ENCODE data around the gene TEX22.
A peak's percentile ranks its signal among the peaks of the same experiment; 100 is the strongest.

Gene TEX22

DNA sequence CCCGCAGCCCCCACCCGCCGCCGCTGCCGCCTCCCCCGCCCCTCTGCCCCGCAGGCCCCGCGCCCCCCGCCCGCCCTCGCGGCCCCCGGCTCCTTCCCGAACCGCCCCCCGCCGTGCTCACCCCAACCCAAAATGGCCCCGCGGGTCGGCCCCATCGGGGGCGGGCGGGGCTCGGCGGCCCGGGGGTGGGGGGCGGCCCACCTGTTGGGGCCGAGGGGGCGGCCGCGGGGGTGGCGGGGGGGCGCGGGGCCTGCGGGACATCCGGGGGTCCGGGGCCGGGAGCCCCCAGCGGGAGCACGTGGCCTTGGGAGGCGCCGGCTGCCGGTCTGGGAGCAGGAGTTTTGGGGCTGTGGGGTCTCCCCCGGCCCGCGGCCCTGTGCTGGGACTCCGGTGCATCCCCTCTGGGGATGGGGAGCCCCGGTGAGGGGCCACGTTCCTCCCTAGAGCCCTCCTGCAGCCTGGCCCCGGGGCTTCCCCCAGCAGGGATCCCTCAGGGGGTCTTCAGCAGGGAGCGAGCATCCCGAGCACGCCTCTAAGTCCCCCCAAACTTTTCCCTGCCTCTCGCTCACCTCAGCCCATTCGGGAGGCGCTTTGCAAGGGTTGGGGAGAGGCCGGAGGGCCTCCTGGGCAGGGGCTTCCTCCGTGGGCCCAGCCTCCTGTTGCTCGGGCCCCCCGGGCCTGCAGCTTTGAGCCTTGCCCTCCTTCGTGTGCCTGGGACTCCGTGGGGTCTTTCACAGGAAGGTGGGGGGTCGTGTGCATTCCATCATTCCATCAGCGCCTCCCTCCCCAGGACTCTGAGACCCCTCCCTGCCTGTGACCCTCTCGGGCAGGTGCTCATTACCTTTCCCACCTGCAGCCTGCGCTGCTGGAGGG lies 22.0 kb downstream of the TEX22 start:
- DNase-seq (ENCODE audit: low spot score in 2 of 2) = no peak
- in situ Hi-C loops (cut with MboI; ENCODE audit: low sequenced_read_pairs) = no loop called here
- peaks cover 14% of the 10 kb centered on the region for H3K4me1 ChIP-seq
- H3K36me3 ChIP-seq (replicated peaks) = peaks cover 29% of the 10 kb centered on the region
- H3K27me3 ChIP-seq (ENCODE audit: low read depth) = no peaks in the 10 kb centered on the region
- H3K9me3 ChIP-seq = no peaks in the 10 kb centered on the region
- H3K4me3 ChIP-seq = peak overlapping the region; percentile 80

DNA sequence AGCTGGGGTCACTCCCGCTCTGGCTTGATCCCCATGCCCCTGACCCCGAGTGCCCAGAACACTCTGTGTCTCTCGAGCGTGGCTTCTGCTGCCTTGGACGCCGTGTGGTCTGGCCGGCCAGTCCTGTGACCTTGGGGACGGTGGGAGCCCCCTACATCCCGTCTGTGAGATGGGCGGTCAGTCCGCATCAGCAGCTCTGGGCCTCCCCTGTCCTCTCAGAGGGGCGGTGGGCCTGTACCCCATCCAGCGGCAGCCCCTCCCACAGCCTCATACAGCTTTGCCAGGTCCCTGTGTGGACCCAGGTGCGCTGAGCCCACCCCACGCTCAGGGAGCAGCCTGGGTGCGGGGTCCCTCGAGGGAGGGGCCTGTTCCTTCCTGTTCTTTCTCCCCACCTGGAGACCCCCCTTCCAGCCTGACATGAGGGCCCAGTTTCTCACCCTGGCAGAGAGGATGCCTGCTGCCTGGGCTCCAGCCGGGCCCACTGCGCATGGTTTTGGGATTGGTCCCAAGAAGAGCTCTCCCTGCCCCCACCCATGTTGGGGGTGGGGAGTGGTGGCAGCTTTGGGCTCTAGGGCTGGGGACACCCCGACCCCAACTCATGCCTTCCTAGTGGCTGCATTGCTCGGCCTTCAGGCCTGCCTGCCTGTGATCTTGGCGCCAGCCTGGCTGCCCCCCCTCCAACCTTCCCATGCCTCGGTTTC lies 22.8 kb downstream of the TEX22 start:
- peak overlapping the region; percentile 80 for H3K4me3 ChIP-seq
- no peak for DNase-seq (ENCODE audit: low spot score in 2 of 2)
- no peaks in the 10 kb centered on the region for H3K27me3 ChIP-seq (ENCODE audit: low read depth)
- no peaks in the 10 kb centered on the region for H3K9me3 ChIP-seq
- H3K4me1 ChIP-seq = peaks cover 11% of the 10 kb centered on the region
- H3K36me3 ChIP-seq (replicated peaks) = peaks cover 29% of the 10 kb centered on the region
- in situ Hi-C loops (cut with MboI; ENCODE audit: low sequenced_read_pairs) = no loop called here

DNA sequence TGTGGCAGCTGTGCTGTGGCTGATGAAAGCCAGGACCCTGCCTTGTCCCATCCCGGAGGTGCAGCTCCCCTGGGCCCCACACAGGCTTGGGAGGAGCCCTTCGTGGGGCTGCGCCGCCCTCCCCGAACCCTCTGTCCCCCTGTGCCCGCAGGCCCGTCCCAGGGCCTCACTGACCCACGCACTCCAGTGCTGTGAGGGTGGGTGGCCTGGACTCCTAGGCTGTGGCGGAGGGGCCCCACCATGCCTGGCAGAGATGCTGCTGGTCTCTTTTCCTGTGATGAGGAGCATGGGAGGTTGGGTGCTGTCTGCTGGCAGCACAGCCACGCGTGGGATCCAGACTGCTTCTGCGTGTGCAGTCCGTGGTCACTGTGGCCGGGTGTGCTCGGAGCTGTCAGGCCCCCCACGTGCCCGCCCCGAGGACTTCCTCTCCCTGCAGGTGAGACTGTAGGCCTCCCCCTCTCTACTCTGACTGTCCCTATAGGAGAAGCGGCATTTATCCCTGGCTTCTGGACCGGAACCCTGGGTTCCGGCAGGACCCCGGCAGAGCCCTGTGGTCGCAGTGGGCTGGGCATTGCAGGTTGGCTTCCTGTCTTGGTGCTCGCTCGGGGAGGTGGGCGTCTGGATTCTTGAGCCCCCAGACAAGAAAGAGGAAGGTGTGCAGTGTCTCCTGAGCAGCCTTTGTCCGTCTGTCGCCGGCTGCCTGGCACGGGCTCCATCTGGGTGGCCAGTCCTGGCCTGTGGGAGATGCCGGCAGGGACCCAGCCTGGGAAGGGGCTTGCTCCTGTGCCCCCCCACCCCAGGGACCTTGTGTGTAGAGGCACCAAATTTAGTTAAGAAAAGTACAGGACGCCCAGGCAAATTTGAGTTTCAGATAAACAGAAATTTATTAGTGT lies 23.6 kb downstream of the TEX22 start:
- Histone ChIP-seq H3K4me3 (peak overlapping the region; percentile 80), H3K9me3 (no peaks in the 10 kb centered on the region), H3K4me1 (peaks cover 11% of the 10 kb centered on the region), H3K27me3 (ENCODE audit: low read depth) (no peaks in the 10 kb centered on the region), H3K36me3 (replicated peaks) (peaks cover 32% of the 10 kb centered on the region)
- no peak for DNase-seq (ENCODE audit: low spot score in 2 of 2)
- in situ Hi-C loops (cut with MboI; ENCODE audit: low sequenced_read_pairs) = no loop called here

DNA sequence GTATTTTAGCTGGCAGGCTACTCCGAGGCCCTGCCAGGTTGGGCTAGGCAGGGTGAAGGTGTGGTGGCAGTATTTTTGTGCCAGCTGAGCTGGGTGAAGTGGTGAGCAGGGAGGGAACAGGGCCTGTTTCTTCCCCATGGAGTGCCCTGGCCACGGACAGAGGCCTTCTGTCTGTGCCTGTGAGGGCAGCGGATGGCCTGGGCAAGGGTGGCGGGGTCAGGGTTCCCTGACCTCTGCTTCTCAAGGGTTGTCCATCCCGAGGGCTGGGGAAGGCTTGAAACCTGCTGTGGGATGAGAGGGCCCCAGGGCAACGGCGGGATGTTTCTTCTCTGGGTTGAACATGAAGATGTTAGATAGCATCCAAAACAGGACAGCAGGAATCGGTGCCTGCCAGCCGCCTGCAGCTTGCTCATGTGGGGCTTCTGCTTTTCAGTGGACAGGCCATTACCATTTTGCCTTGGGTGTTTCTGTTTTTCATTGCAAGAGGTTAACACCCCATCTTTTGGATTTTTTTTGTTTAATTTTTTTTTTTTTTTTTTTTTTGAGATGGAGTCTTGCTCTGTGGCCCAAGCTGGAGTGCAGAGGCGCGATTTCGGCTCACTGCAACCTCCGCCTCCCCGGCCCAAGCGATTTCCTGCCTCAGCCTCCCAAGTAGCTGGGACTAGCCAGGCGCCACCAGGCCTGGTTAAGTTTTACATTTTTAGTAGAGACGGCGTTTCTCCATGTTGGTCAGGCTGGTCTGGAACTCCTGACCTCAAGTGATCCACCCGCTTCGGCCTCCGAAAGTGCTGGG lies 24.6 kb downstream of the TEX22 start:
- DNase-seq (ENCODE audit: low spot score in 2 of 2) = no peak
- no peaks in the 10 kb centered on the region for H3K9me3 ChIP-seq
- no peaks in the 10 kb centered on the region for H3K27me3 ChIP-seq (ENCODE audit: low read depth)
- H3K36me3 ChIP-seq (replicated peaks) = peaks cover 37% of the 10 kb centered on the region
- no peak overlapping the region for H3K4me3 ChIP-seq
- in situ Hi-C loops (cut with MboI; ENCODE audit: low sequenced_read_pairs) = no loop called here
- H3K4me1 ChIP-seq = peaks cover 11% of the 10 kb centered on the region

DNA sequence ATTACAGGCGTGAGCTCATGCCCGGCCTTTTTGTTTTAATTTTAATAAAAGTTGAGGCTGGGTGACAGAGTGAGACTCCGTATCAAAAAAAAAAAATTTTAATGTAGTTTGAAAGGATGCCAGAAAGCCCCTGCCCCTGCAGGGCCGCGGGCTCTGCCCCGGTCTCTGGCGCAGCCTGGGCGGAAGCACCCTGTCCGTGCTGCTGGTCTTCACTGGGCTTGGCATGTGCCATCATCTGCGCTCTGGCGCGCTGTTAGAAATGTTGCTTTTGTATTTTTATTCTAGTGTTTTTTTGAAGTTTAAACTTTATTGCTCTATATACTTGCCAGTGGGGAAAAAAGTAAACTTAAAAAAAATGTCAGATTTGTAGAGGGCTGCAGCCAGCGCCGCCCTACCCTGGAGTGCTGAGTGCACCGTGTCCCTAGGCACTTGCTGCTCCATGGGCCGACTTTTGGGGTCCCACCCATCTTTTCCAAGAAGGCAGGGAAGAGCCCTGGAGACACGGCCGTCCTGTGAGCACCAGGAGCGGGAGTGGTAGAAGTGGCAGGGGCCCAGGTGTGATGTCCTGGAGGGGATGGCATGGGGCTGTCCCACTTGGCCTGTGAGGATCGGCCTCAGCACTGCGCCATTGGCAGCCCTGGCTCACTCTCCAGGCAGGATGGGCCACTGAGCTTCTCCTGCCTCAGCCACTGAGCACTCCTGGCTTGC lies 25.3 kb downstream of the TEX22 start:
- Histone ChIP-seq H3K4me3 (no peak overlapping the region), H3K36me3 (replicated peaks) (peaks cover 35% of the 10 kb centered on the region), H3K4me1 (peaks cover 11% of the 10 kb centered on the region), H3K9me3 (no peaks in the 10 kb centered on the region), H3K27me3 (ENCODE audit: low read depth) (no peaks in the 10 kb centered on the region)
- DNase-seq (ENCODE audit: low spot score in 2 of 2) = no peak
- in situ Hi-C loops (cut with MboI; ENCODE audit: low sequenced_read_pairs) = no loop called here

DNA sequence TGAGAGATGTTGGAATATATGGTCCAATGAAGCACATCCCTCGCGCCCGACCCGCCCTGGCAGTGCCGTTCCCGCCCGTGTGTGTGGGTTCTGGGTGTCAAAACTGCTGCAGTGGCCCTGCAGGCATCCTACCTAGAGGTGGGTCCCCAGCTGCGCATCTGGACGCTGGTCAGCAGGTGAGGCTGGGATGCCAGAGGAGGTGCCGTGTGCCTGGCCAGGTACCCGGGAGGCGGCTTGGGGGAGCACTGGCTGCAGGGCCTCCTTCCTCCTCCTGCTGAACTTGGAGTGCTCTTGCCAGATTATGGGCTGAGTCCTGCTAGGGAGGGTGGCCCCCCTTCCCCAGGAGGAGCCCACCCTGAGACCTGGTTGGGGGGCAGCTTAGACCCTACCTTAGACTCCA lies 26.5 kb downstream of the TEX22 start:
- H3K4me1 ChIP-seq = peaks cover 5% of the 10 kb centered on the region; the same call in 1 of the 2 replicates
- H3K36me3 ChIP-seq (replicated peaks) = peaks cover 35% of the 10 kb centered on the region
- H3K9me3 ChIP-seq = no peaks in the 10 kb centered on the region
- no peak overlapping the region for H3K4me3 ChIP-seq
- in situ Hi-C loops (cut with MboI; ENCODE audit: low sequenced_read_pairs) = no loop called here
- H3K27me3 ChIP-seq (ENCODE audit: low read depth) = no peaks in the 10 kb centered on the region
- DNase-seq (ENCODE audit: low spot score in 2 of 2) = no peak

DNA sequence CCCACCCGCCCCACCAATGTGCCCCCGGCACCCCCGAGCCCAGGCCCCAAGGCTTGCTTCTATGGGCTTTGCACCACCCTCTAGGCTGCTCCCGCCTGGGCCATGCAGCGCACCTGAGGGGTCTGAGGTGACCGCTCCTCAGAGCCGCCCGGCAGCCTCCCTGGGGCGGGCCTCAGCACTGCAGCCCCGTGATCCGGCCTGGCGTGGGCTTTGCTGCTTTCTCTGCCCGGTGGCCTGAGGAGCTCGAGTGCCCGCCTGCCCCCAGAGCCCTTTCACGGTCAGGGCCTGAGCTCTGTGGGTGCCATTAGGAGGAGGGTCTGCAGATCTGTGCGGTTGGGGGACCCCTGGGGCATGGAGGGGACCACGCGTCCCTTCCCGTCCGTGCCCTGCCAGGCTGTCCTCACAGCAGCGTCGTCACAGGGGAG lies 27.5 kb downstream of the TEX22 start:
- H3K36me3 ChIP-seq (replicated peaks) = peaks cover 41% of the 10 kb centered on the region
- no peaks in the 10 kb centered on the region for H3K9me3 ChIP-seq
- H3K4me1 ChIP-seq = peaks cover 5% of the 10 kb centered on the region; the same call in 1 of the 2 replicates
- DNase-seq (ENCODE audit: low spot score in 2 of 2) = no peak
- no peaks in the 10 kb centered on the region for H3K27me3 ChIP-seq (ENCODE audit: low read depth)
- in situ Hi-C loops (cut with MboI; ENCODE audit: low sequenced_read_pairs) = no loop called here
- no peak overlapping the region for H3K4me3 ChIP-seq

DNA sequence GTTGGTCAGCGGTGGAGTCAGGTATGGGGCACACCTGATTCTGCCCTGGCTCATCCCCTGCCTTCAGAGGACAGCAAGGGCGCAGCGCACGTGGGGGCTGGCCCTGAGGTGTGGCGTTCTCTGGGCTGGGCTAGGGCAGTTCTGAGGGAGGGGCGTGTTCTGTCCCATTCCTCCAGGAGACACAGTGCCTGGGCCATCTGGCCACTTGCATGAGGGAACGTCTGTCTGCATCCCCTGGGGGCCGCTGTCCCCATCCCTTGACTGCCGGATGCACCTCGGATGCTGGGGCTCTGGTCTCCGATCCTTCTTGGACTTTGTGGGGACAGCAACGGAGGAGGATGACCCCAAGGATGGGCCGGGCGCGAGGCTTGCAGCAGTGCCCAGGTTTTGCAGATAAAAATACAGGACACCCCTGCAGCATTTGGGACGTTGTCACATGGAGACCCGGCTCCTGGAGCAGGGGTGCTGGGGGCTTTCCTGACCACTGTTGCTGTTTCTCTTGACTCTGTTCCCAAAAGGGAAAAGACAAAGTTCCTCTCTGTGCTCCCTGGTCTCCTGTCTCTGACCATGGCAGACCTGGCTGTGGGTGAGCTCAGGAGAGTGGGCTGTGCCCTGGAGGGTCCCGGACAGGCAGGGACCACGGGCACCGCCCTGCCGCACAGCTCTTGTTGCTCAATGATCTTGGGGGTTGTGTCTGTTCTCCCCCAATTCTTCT lies 28.2 kb downstream of the TEX22 start:
- Histone ChIP-seq H3K27me3 (ENCODE audit: low read depth) (no peaks in the 10 kb centered on the region), H3K9me3 (no peaks in the 10 kb centered on the region), H3K36me3 (replicated peaks) (peaks cover 42% of the 10 kb centered on the region), H3K4me3 (no peak overlapping the region), H3K4me1 (peaks cover 5% of the 10 kb centered on the region; the same call in 1 of the 2 replicates)
- in situ Hi-C loops (cut with MboI; ENCODE audit: low sequenced_read_pairs) = no loop called here
- no peak for DNase-seq (ENCODE audit: low spot score in 2 of 2)

DNA sequence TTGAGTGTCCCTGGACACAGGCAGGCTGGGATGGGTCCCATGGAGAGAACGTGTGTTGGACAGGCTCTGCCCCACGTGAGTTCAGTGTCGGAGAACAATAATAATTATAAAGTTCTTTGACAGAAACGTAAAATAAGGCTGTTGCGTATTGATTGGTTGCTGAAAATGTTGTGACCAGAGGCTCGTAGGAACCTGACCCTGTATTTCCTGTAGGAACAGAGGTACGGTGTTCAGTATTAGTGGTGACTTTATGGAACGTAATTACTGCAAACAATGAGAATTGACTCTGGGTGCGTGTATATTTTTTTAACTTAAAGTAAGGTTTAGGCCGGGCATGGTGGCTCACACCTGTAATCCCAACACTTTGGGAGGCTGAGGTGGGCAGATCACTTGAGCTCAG lies 29.1 kb downstream of the TEX22 start:
- DNase-seq (ENCODE audit: low spot score in 2 of 2) = no peak
- in situ Hi-C loops (cut with MboI; ENCODE audit: low sequenced_read_pairs) = no loop called here
- H3K9me3 ChIP-seq = no peaks in the 10 kb centered on the region
- H3K27me3 ChIP-seq (ENCODE audit: low read depth) = no peaks in the 10 kb centered on the region
- H3K4me1 ChIP-seq = peaks cover 2% of the 10 kb centered on the region; the same call in 1 of the 2 replicates
- H3K36me3 ChIP-seq (replicated peaks) = peaks cover 35% of the 10 kb centered on the region
- H3K4me3 ChIP-seq = no peak overlapping the region

DNA sequence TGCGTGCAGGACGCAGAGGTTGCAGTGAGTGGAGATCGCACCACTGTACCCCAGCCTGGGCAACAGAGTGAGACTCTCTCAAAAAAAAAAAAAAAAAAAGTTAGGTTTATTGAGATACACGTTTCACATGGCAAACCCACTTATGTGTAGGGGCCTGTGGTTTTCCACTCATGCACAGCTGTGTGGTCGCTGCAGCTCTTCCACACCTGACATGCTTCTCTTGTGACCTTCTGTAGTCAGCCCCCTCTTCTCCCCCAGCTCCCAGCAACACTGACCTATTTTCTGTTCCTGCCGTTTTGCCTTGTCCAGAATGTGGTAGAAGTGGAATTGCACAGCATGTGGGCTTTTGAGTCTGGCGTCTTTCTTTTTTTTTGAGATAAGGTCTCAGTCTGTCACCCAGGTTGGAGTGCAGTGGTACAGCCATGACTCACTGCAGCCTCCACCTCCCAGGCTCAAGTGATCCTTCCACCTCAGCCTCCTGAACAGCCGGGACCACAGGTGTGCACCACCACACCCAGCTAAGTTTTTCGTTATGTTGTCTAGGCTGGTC lies 29.7 kb downstream of the TEX22 start:
- DNase-seq (ENCODE audit: low spot score in 2 of 2) = no peak
- in situ Hi-C loops (cut with MboI; ENCODE audit: low sequenced_read_pairs) = no loop called here
- Histone ChIP-seq H3K9me3 (no peaks in the 10 kb centered on the region), H3K4me1 (no peaks in the 10 kb centered on the region), H3K27me3 (ENCODE audit: low read depth) (no peaks in the 10 kb centered on the region), H3K36me3 (replicated peaks) (peaks cover 30% of the 10 kb centered on the region), H3K4me3 (no peak overlapping the region)

DNA sequence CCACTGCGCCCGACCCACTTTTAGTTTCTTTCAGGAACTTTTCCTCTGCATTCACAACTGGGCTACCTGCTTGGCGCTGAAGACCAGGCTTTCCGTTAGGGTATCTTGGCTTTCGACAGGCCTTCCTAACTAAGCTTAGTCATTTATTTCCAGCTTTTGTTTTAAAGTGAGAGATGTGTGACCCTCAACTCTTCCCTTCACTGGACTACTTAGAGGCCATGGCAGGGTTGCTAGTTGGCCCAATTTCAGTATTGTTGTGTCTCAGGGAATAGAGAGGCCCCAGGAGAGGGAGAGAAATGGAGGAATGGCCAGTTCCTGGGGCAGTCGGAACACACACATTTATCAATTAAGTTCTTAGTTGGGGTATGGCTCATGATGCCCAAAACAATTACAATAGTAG lies 31.7 kb downstream of the TEX22 start:
- Histone ChIP-seq H3K9me3 (no peaks in the 10 kb centered on the region), H3K4me1 (no peaks in the 10 kb centered on the region), H3K36me3 (replicated peaks) (peaks cover 26% of the 10 kb centered on the region), H3K4me3 (no peak overlapping the region), H3K27me3 (ENCODE audit: low read depth) (no peaks in the 10 kb centered on the region)
- no peak for DNase-seq (ENCODE audit: low spot score in 2 of 2)
- in situ Hi-C loops (cut with MboI; ENCODE audit: low sequenced_read_pairs) = no loop called here

DNA sequence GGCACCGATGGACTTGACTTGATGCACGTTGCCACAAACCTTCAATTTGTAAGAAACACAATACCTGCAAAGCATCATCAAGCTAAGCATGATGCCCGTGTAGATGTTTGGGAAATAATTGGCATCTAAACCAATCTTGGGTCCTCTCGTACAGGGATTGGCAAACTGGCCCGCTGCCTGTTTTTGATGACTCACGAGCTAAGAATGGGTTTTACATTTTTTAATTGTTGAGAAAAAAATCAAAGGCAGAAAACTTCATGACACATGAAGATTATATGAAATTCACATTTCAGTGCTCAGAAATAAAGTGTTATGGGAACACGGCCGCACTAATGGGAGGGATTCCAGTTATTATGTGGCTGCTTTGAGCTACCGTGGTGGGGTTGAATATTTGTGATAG lies 32.2 kb downstream of the TEX22 start:
- Histone ChIP-seq H3K4me3 (no peak overlapping the region), H3K36me3 (replicated peaks) (peaks cover 26% of the 10 kb centered on the region), H3K27me3 (ENCODE audit: low read depth) (no peaks in the 10 kb centered on the region), H3K4me1 (no peaks in the 10 kb centered on the region), H3K9me3 (no peaks in the 10 kb centered on the region)
- in situ Hi-C loops (cut with MboI; ENCODE audit: low sequenced_read_pairs) = no loop called here
- no peak for DNase-seq (ENCODE audit: low spot score in 2 of 2)

Measured in HAP-1 (cell line).